Stimulated activated CD8-positive, alpha-beta memory T cell treated with anti-CD3 and anti-CD28 coated beads, Interleukin-15, amount 100 ng/mL, for 4 hours (primary cell): ENCODE measurements around the gene VGLL4.

Source experiments
- DNase-seq, 2 donors: peaks; one replicate each; pipeline ENCODE4 v3.0.0-alpha.2; 2020; ENCODE audit warnings: low read depth in 2 of 2

VGLL4 gene

GRCh38 chr3:11653298-11654055 lies 9.8 kb upstream of the VGLL4 start:
- no peak for DNase-seq

GRCh38 chr3:11651900-11652299 lies 8.2 kb upstream of the VGLL4 start:
- no peak for DNase-seq

- DNase-seq: no peak
Observed at GRCh38 chr3:11651477-11651876, 7.8 kb upstream of the VGLL4 start.

- DNase-seq: no peak
Observed at GRCh38 chr3:11650391-11650790, 6.7 kb upstream of the VGLL4 start.

GRCh38 chr3:11648735-11649134 lies 5.0 kb upstream of the VGLL4 start:
- no peak for DNase-seq

- DNase-seq: no peak
Observed at GRCh38 chr3:11643201-11643603, 513 bp downstream of the VGLL4 start.

- DNase-seq: peak; percentile 28 to 37
Observed at GRCh38 chr3:11642431-11643191, 1.1 kb downstream of the VGLL4 start.

GRCh38 chr3:11641683-11642430 lies 1.9 kb downstream of the VGLL4 start:
- no peak for DNase-seq

GRCh38 chr3:11641316-11641682 lies 2.4 kb downstream of the VGLL4 start:
- no peak for DNase-seq

GRCh38 chr3:11640009-11640673 lies 3.6 kb downstream of the VGLL4 start:
- no peak for DNase-seq

GRCh38 chr3:11638495-11639358 lies 5.0 kb downstream of the VGLL4 start:
- no peak for DNase-seq

- no peak for DNase-seq
Observed at GRCh38 chr3:11637901-11638458, 5.7 kb downstream of the VGLL4 start.

- no peak for DNase-seq
Observed at GRCh38 chr3:11636394-11636770, 7.3 kb downstream of the VGLL4 start.

- DNase-seq: no peak
Observed at GRCh38 chr3:11635680-11636393, 7.9 kb downstream of the VGLL4 start.

- no peak for DNase-seq
Observed at GRCh38 chr3:11634974-11635612, 8.6 kb downstream of the VGLL4 start.

- DNase-seq: no peak
Observed at GRCh38 chr3:11634081-11634635, 9.6 kb downstream of the VGLL4 start.

GRCh38 chr3:11632966-11633365 lies 10.7 kb downstream of the VGLL4 start:
- no peak for DNase-seq

- no peak for DNase-seq
Observed at GRCh38 chr3:11632564-11632963, 11.2 kb downstream of the VGLL4 start.

- DNase-seq: no peak
Observed at GRCh38 chr3:11631820-11632219, 11.9 kb downstream of the VGLL4 start.
